Suppressor macrophage treated with lipopolysaccharide for 4 hours (primary cell): ENCODE data around the gene TMEM8B.

Experiments
- DNase-seq: peaks from one replicate; pipeline ENCODE4 v3.0.0-alpha.2; 2020

The TMEM8B gene

DNA sequence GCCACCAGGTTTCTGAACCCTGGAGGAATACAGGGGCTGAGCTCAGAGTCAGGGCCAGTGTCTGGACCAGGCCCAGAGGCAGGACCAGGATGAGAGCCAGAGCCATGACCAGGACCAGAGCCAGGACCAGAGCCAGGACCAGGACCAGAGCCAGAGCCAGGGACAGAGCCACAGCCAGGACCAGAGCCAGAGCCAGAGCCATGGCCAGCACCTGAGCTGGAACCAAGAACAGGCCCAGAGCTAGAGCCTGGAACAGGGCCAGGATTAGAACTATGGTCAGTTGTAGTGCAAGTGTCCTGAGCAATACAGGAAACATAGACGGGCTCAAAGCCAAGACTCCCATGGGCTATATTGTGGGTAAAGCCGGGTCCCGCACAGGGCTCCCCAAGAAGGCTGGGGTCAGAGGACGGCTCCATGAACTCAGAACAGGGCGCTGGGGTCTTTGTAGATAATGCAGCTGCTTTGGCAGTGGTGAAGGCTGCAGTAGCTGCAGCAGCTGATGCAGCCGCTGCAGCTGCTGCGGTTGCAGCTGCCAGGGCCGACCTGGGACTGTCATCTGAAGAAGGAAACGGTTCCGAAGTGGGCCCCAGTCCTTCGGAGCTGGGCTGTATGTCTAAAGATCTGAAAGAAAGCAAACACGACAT, 17.5 kb upstream of the TMEM8B start:
- DNase-seq: no peak

- DNase-seq: peak; percentile 92
Observed at GRCh38 chr9:35812025-35812602, 16.9 kb upstream of the TMEM8B start, which contains the start of gene SPAG8. SPAG8 (minus strand) TSS chr9:35812262; CDS start chr9:35812147, 115 bp downstream.

DNA sequence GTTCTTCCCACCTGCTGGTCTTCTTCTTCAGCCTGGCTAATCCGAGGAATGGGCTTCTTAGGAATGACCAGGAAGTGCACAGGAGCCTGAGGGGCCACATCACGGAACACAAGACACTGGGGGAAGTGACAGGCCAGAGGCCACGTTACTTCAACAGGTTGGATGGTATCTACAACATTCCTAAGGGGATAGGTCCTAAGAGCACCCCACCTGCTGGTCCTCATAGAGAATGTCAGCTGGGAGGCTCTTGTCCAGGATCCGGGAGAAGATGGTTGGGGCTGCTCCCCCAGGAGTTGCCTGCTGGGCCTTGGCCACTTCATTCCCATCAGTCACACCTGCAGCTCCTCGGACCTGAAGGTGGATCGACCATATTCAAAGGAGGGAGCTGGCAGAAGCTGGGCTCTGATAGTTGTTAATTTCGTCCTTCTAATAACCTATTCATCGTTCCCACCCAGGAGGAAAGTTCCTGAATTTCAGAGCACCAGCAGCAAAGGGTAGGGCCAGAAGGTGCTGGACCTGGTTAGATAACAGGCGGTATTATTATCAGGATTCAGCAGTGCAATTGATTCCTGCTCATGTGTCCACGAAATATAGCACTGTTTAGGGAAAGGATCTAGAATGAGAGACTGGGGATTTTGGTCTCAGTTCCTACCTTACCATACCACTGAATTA, 15.5 kb upstream of the TMEM8B start:
- no peak for DNase-seq

DNA sequence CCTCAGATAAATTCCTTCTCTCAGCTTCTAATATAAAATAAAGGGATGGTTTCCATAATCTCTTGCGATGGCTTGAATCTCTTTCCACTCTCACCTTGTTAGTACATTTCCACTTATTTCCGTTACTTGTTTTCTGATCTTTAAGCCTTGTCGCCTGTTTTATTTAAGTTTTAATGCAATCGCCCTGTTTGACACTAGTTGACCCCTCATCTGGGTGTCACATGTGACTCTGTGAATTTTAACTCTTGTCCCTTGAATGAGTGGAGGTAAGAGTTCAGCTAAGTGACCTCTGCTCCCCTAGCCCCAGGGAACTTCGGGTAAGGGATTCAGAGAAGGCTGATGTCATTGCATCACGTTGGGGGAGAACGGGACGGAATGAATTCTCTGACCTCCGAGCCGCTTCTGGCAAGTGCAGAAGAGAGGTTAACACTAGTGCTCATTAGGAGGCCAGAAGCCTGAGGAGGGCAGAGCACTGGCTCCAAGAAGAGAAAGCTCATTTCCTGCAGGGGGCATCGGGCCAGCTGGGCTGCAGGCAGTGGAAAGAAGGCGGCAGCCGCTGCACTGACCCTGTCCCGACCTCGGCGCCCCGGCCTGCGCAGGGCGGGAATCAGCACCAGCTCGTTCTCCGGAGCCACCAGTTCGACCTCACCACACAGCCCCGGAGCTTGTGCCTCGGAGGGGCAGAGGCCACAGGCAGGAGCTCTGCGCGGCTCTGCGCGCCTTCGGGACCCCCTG, 14.8 kb upstream of the TMEM8B start:
- DNase-seq: peak; percentile 58

DNA sequence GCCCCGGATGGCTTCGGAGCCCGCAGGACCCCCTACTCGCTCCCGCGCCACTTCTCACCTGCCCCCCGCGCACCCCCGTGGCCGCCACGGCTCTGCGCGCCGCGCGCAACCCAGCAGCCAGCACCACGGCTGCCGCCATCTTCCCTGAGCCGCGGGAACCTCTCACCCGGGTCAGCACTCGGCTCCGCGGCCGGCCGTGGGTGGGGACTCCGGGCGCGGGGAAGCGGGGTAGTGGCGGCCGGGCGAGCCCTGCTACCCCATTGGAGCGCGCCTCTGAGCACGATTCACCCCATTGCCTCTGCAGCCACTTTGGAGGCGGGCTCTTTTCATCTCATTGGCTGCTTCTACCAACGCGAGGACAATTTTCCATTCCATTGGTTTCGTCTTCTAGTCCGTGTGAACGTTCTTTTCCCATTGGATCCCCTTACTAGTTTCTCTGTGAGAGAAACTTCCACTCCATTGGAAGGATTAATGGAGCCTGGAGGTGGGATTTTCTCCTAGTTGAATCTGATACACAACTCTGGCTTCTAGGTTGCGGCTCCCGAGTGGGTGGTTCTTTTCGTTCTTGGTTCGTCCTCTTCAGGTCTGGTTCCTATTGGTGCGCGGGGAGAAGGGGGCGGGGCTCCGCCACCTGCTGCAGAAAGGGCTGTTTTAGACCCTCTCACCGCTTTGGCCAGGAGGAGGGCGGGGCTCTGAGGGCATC, 14.0 kb upstream of the TMEM8B start, which contains the start of gene HINT2:
TSS of gene HINT2 (minus strand) at position 202 of the 703 bp plus-strand sequence. CDS start at position 139, 63 bp downstream.
- peak; percentile 98 for DNase-seq

DNA sequence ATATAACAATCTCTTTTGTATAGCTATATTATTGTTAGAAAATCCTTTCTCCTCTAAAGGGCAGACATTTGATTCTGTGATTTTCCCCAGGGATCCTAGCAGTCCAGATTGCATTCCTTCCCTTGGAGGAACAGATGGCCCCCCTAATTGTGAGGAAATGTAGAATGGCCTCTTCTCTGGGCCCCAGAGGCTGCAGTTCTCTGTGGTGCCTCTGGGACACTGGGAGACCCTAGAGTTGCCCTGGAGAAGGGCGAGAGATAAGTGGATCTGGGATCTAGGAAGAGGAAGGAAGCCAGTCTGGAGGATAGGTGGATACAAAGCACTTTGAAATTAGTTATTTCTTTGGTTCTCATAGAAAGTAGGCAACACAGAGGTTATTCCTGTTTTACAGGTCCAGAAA, 12.3 kb upstream of the TMEM8B start:
- DNase-seq: no peak

- no peak for DNase-seq
Observed at GRCh38 chr9:35818341-35818740, 10.7 kb upstream of the TMEM8B start.

DNA sequence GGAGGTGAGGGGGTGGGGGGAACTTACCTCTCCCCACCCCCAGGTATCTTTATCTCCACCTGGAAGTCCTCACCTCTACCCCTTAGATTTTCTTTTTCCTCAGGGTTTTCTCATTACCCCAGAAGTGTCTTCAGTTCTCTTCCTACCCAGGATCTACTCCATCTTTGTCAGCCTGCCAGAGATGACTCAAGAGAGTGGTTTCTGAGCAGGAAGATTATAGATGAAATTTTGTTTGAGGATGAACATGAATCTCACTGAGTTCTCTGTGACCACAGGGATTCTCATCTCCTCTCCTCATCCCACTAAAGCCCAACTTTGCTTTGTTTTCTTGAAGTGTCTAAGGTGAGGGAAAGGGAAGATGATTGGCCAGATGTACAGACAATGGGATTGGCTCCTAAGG, 9.0 kb upstream of the TMEM8B start:
- DNase-seq: no peak

DNA sequence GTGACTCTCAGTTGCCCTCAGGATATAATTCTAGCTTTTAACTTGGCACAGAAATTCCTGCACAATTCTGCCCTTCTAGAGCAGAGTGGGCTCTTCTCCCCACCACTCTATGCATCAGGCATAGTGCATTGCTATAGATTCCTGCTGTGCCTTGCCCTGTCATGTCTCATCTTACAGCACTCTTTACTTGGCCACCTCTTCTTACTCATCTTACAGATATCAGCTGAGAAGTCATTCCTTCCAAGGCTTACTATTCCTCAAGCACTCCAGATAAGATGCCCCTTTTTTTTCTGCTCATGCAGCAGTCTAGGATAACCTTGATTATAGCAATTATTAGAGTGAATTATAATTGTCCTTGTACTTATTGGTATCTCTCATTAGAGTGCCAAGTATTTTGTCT, 6.1 kb upstream of the TMEM8B start:
- no peak for DNase-seq

DNA sequence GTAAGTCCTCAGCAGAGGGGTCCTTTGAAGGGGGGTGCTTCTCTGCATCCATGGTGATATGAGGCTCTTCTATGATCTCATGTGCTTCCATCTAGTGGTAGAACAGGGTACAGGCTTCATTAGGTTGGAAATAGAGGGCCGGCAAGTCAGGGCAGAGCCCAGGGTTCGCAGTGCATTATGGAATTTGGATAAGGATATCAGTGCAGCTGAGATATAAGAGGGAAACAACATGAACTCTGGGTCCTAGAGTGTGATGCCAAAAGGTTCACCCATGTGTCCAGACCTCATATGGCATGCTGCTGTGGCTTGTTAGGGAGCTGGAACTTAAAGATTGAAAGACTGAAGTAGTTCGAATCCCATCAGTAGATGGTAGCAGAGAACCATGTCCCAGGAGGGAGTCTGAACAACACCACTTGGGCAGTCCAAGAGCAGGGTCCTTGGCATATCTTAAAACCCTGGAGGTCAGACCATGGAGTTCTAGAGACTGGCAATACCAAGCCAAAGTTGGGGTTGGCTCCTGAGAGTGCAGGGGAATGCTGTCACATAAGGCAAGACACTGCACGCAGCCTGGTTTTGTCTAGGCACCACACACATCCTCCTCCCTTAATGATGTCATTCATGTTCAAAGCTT, 2.8 kb upstream of the TMEM8B start:
- DNase-seq: peak; percentile 72

DNA sequence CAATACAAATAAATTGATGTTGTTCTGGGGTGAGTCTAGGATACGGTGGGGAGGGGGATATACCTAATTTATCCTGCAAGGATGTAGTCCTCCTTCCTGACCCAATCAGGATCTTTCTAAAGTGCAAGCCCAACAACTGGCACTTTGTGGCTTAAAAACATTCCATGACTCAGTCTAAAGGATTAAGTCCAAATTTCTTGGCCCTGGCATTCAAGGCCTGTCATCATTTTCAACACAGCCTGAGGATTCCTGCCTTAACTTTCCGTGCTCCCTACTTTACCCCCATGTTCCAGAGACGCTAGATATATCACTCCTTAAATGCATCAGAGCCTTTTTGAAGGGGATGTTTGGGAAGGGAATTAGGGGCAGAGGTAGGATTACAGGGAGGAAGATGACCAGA, 1.5 kb upstream of the TMEM8B start:
- DNase-seq: no peak

DNA sequence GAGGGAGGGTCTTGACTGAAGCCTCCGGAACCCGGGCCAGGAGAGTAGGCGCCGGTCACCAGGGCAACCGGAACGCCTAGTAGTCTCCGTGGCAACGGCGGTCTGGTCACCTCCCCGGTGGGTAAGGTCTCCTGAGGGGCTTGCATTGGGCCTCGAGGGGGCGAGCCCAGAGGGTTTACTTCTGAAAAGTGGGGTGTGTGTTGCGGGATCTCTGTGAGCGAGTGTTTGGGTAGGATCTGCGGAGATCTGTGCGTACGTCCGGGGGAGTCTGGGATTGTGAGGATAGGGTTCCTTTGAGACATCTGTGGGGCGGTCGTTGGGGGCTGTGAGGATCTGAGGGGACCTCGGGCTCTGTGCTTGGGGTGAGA, 328 bp upstream of the TMEM8B start, which contains the start of gene FAM221B:
TSS of gene FAM221B (minus strand) at position 17 of the 368 bp plus-strand sequence. CDS start 2,571 bp downstream, outside the sequence.
- no peak for DNase-seq

DNA sequence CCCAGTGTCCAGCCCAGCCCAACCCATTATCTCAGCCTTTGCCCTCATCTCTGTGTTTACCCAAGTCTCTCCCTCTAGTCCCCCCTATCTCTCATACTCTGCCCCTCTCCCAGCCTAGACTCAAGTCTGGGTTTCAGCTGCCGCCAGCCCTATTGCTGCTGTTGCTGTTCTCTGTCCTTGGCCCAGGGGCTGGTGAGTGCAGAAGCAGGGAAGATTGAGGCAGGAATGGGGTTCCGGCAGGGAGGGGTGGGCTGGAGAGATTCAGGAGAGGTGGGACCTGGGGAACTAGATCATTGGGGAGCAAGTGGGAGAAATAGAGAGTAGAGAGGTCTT, 702 bp downstream of the TMEM8B start:
- DNase-seq: no peak

- DNase-seq: no peak
Observed at GRCh38 chr9:35831040-35831439, 2.0 kb downstream of the TMEM8B start.

GRCh38 chr9:35832814-35833213, 3.8 kb downstream of the TMEM8B start:
- no peak for DNase-seq

GRCh38 chr9:35834260-35835215, 5.5 kb downstream of the TMEM8B start:
- no peak for DNase-seq

DNA sequence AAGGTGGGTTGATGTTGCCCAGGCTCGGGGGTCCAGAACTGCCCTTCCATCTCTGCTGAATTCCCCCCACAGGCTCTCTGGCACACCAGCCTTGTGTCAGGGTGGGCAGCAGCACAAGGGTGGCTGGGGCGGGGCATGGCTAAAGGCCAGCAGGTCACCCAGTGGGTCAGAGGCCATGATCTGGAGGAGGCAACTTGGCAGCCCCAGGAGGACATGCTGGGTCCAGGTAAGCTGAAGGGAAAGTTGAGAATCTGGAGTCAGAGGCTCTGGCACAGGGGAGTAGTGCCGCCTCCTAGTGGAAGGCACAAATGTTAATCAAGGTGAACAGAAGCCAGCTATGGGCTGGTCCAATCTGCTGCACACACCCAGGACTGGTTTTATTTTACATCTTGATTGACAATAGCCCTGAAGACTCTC, 6.2 kb downstream of the TMEM8B start:
- no peak for DNase-seq

- DNase-seq: no peak
Observed at GRCh38 chr9:35835766-35836165, 6.7 kb downstream of the TMEM8B start.

DNA sequence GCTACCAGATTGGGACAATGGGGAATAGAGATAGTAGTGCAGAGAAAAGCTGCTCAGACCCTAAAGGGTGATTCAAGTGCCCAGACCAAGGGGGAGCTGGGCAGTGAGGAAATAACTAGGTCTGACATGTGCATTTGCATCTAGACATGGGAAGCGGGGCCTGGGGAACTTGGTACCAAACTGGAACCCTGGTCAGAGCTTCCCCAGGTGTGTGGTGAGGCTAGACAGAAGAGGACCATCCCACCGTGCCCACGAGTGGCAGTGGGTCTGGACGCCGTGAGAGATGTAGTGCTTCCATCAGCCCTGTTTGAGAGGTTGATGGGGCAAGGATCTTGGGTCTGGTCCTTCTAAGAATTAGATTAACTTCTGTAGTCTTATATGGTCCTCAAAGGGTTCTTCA, 7.6 kb downstream of the TMEM8B start:
- no peak for DNase-seq

DNA sequence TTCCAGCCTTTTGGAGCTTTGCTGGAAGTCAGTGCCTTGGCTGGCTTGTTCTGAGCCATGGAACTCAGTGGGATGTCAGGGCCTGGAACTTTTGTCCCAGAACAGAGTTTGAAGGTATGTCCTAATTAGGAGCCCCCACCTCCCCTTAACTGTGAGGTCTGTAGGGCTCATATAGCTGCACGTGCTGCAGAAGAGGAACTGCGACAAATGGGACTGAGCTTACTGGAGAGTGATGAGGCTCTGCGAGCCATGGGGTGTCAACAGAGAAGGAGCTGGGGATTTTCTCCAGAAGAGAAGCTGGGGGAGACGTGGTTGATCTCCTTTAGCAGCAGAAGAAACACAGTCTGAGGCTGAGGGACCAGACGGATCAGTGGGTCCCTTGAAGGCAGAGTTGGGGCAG, 10.9 kb downstream of the TMEM8B start:
- no peak for DNase-seq
